HG02981 (cell line): ENCODE data around the gene PTPRA.

Experiments used
- ATAC-seq: cut with Tn5 transposase; IDR thresholded peaks from one replicate; pipeline ENCODE4 v1.9.1; 2021; ENCODE audit warnings: mild to moderate bottlenecking, moderate library complexity; ENCODE audit not compliant: unreplicated experiment

PTPRA gene

GRCh38 chr20:2847802-2848201 lies 25.5 kb upstream of the PTPRA start:
- ATAC-seq, result no peak

DNA sequence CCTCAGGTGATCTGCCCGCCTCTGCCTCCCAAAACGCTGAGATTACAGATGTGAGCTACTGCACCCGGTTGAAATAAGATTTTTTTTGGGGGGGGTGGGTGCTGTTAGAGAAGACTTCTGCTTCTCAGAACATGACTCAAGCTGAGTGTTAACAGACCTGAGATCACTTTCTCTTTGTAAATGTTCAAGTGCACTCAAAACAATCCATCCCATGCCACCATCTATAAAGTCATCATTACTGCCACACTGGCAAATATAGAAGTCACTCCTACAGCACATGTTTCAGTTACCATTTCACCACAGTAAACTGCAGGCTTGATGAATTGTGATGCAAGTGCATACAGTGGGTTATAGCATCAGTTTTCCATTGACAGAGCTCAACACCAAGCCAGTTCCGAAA lies 23.8 kb upstream of the PTPRA start:
- ATAC-seq, result no peak

DNA sequence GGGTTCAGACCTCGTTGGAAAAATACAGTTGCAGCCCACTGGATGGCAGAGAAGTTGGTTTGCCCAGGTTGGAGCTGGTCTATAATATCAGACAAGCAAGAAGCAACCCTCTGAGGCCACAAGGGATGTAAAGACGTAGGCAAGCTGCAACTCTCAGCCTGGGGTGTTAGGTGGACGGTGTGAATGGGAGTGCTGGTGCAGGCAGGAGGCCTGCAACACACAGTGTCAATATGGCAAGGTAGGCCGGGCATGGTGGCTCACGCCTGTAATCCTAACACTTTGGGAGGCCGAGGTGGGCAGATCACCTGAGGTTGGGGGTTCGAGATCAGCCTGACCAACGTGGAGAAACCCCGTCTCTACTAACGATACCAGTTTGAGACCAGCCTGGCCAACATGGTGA lies 22.2 kb upstream of the PTPRA start:
- no peak for ATAC-seq

- ATAC-seq, result no peak
These were observed 14.7 kb upstream of the PTPRA start for GRCh38 chr20:2858591-2858990.

DNA sequence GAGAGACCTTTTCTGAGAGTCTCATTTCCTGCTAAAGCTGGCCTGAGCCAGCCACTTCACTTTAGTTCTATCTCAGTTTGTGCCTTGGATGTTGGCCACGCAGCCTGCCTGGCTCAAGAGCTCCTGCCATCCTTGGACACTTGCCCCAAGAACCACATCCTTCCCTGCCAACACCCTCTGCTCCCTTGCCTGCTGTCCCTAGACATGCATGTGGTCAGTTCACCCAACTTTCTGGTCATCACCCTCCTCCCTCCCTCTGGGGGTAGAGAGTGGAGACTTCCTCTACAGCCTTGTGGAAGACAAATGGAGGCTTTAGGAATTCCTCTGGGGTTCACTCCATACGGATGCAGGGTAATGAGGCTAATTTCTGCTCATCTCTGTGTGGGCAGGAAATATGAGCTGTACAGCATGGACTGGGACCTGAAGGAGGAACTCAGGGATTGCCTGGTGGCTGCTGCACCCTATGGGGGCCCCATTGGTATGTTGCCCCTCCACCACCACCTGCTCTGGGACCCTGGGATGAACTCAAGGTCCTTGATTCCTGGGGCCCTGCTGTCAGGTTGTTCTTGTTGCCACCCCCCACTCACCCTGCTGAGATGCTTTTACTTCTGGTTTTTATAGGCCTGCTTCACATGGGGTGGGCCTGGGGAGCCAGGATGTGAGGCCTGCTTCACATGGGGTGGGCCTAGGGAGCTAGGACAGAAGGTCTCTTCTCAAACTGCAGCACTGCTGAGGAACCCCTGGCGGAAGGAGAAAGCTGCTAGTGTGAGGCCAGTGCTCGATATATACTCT lies 13.8 kb upstream of the PTPRA start:
- ATAC-seq, result no peak

- ATAC-seq, result no peak
These were observed 8.7 kb upstream of the PTPRA start for GRCh38 chr20:2864626-2865025.

DNA sequence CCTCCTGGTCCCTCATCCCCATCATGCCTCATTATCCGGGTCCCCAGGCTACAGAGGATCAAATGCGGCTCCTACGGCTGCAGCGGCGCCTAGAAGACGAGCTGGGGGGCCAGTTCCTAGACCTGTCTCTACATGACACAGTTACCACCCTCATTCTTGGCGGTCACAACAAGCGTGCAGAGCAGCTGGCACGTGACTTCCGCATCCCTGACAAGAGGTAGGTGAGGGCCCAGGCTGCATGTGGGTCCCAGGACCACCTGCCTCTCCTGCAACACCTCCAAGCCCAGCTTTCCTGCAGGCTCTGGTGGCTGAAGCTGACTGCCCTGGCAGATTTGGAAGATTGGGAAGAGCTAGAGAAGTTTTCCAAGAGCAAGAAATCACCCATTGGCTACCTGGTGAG lies 8.2 kb upstream of the PTPRA start:
- ATAC-seq, result no peak

DNA sequence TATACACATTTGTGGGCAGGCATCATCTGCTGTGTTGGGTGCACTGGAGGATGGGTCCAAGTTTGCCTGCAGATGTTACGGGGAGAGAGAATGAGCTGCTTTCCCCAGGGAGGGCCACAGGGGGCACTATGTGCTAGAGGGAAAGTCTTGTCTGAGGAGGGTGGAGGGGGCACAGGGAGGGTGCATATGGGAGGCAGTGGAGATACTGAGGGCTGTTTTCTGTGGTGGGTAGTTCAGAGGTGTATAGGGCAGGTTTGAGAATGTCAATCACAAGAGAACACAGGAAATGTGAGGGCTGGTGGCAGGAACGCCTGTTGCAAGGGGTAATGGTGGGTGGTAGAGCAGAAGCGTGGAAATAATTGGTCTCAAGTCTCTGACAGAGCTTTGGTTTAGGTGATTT lies 7.7 kb upstream of the PTPRA start:
- ATAC-seq, result no peak

GRCh38 chr20:2866236-2866635 lies 7.0 kb upstream of the PTPRA start:
- ATAC-seq, result no peak

GRCh38 chr20:2867081-2867864 lies 6.0 kb upstream of the PTPRA start:
- no peak for ATAC-seq

- no peak for ATAC-seq
These were observed 3.9 kb upstream of the PTPRA start for GRCh38 chr20:2869381-2869780.

DNA sequence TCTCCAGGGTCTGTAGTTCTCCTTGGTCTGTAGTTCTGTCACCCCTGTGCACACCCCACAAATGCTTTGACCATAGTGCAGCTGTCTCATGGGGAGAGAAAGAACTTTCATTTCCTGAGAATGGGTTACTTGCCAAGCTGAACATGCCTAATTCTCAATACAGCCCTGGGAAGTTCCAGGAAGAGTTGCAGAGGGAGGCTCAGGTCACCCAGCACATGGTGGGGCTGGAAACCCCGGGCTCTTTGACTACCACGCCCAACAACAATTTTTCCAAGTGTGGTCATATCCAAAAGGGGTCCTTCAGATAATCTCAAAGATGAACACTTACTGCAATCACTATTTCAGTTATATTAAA lies 2.2 kb upstream of the PTPRA start:
- no peak for ATAC-seq

DNA sequence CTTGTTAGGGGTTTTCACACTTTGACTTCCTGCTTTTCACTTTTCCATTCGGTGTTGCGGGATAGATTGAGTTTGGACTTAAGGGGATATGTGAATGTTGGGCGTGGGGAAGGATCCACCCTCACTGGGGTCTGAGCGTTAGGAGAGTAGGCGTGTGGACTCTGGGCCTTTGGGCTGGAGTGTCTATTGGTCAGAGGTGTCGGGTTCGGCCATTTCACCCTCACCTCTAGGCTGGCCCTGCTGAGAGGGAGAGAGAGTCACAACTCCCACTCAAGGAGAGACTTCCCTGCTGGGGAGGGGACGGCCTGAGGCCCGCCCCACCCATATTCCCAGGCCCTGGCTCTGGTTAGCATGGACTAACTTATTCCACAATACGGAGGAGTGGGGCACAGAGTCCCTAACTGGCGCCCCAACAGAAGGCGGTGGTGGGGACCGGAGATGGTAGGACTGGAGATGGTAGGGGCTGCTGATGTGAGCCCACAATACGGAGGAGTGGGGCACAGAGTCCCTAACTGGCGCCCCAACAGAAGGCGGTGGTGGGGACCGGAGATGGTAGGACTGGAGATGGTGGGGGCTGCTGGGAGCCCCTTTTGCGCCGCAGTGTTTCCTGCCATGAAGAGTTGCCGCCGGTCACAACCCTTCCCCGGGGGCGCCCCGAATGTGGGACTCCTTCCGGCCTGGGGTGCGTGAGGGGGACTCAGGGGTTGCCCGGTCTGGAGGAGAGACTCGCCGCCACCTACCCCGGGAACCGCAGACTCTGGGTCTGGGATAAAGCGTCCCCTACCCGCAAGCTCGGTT lies 1.4 kb upstream of the PTPRA start:
- no peak for ATAC-seq

GRCh38 chr20:2872459-2873009 lies 747 bp upstream of the PTPRA start:
- ATAC-seq, result peak; percentile 17

DNA sequence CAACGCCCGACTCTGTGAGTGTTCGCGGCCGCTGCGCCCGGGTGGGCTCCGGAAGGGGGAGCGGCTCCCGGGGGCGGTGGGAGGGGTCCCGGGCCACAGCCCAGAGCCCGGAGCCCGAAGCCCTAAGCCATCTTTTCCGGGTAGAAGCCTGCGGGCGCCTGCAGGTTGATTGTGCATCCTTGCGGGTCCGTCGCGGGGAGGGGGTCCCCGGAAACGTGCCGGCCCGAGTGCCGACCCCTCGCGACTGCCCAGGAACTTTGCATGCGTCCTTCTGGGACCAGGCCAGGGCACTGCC lies 413 bp downstream of the PTPRA start:
- peak; percentile 37 for ATAC-seq

DNA sequence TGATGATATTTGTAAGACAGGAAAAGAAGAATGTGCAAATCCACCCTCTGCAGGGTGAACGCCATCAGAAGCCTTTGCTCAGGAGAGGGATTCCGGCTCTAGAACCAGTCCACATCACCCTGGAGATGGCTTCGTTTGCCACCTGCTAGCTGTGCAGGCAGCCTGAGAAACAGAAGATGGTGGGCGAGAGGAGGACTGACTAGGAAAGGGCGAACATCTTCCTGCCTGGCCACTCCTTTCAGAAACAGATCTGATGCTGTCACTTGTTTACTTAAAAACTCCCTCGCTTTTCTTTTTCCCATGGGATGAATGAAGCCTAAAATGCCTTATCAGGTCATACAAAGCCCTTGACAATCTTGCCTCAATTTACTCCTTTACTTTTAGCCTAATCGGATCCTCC lies 1.2 kb downstream of the PTPRA start:
- ATAC-seq, result no peak

- ATAC-seq, result no peak
These were observed 2.5 kb downstream of the PTPRA start for GRCh38 chr20:2875690-2876203.

DNA sequence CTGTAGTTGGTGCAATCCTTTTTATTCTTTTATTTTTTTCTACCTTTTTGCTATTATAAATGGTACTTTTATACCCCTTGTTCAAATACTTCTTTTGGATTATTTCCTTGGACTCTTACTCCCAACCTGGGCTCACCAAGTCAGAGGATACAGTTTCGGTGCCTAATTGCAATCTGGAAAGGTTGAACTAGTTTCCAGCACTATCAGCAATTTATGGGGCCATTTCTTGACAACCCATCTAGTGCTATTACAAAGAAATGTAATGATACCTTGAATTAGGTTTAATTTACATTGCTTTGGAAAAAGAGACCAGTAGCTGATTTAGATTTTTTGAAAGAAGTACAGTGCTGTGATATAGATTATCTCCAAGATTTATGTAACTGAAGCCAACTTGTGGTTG lies 5.2 kb downstream of the PTPRA start:
- ATAC-seq, result no peak

GRCh38 chr20:2879146-2879545 lies 5.9 kb downstream of the PTPRA start:
- ATAC-seq, result no peak

DNA sequence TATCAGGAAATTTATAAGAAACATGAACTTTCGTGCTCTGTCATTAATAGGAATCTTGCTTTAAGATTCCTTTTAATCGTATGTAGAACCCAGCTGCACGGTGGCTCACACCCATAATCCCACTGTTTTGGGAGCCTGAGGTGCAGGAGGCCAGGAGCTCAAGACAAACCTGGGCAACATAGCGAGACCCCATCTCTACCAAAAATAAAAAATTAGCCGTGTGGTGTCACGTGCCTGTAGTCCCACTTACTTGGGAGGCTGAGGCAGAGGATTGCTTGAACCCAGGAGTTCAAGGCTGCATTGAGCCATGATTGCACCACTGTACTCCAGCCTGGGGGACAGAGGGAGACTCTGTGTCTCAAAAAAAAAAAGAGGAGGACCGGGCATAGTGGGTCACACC lies 7.4 kb downstream of the PTPRA start:
- no peak for ATAC-seq
